Left cardiac atrium (tissue), 4 donors: ENCODE data around the gene RASEF. TPM values are rescaled to one million over a fixed set of nuclear protein-coding genes. Genes with fewer than 3 reads are reported as not detected.

Source experiments
- ATAC-seq, 2 donors: fragments of 200-7000 bp; cut with Tn5 transposase; one replicate each; pipeline ENCODE4 v1.9.1; 2020; ENCODE audit warnings: mild to moderate bottlenecking in 2 of 2, moderate library complexity in 2 of 2
- DNase-seq: peaks from one replicate; pipeline ENCODE4 v3.0.0-alpha.2; 2020
- intact Hi-C, 2 donors: fragments of 100-400 bp; cut with DNase I; formaldehyde crosslinking; loops; one replicate each; pipeline versions ENCODE4 v1.14.1 to v1.15.1; 2022 to 2023
- total RNA-seq, 2 donors: library from RNA; stranded (reverse); fragmentation: NEBNext Ultra II Directional; extraction: Animal tissue kit (Norgen Biotek cat#: 25700); gene quantifications; one replicate each; pipeline ENCODE4 v1.2.1, GENCODE V29; 2021
- donor health status: DM: no; HTN: yes; CAD: no.
- donor health status: DM: no; HTN: yes; CAD: no; lungs with severe emphysema.
- donor health status: DM: yes; HTN: yes; CAD: no.
- donor health status: Dilated cardiomyopathy.

The RASEF gene
- total RNA-seq, 2 donors from 2014 or later, result 0.05 to 0.24 TPM

DNA sequence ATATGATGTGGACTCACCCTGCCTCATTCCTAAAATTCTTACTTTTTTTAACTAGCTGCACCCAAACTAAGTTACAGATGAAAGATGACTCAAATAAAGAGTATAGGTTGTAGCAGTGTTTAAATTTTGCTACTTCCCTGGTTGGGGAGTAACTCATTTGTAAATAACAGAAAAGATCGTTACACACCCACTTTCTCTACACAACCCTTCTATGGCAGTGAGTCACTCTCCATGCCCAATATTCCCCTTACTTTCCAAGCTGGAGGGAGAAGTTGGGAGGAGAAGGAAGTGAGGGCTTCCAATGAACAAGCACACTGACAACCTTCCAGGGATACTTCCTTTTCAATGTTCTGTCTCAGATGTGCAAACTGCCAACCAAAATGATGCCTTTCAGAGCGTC, 1.9 kb downstream of the RASEF start:
- DNase-seq, result no peak
- no peak for ATAC-seq
- intact Hi-C loops, result no loop called here

DNA sequence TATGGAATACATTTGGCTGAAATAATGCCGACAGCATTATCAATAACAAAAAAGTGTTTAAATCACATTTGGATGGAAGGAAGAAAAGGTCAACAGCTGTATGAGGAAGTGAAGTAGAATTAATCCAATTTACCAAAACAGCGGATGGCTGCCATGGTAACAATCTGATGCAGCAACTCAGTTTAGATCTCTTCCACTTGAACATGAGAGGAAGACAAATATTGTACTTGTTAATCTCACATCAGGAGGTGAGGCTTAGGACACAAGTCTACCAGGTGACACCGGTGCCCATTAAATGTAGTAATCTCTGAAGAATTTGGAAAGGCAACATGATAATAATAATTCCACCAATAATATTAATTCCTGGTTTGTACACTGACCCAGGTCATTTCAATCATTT, 2.4 kb downstream of the RASEF start:
- DNase-seq (no peak), ATAC-seq (no peak)
- intact Hi-C loops, result no loop called here

DNA sequence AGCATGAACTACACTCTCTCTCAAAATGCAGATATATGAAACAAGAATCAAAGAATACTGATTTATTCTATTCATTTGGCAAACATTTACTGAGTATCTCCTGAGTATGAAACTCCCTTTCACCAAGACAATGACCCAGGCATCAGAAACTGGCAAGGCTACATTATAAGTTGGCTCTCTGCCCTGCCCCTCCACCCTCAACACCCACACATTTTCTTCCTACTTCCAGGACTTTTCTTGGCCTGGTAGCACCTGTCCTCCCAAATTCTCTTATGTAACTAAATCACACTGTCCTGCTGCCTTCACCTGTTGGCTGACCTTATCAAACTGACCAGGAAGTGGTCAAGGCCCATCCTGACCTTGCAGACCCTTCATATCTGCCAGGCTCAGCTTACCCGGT, 3.5 kb downstream of the RASEF start:
- no peak for DNase-seq
- intact Hi-C loops, result no loop called here
- no peak for ATAC-seq

DNA sequence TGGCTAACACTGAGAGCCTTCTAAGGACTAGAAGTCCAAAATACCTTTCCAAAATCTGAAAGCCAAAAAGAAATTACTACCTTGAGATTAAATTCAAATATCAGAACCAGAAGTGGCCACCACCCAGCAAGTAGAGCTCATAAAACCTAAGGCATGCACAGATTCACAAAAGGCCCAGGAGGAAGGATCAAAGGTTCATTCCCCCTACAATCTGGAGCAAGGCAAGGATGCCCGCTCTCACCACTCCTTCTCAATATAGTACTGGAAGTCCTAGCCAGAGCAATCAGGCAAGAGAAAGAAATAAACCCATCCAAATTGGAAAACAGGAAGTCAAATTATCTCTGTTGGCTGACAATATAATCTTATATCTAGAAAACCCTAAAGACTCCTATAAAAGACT, 6.0 kb downstream of the RASEF start:
- no peak for DNase-seq
- ATAC-seq, result no peak
- intact Hi-C loops, result no loop called here

DNA sequence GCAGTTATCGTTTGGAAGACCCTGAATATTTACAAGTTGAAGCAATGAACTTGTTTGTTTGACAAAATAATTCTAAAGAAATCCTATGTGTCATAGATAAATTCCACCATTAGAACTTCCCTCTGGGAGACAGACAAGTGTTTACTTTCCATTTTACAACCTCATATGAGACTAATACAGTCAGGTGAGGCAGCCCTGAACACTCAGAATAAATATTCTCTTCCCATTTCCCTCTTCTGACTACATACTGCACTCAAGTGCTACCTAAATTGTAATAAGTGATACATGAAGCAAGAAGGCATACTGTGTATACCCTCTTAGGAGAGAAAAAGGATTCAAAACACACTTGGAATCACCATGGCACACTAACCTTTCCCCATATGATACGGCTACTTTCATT, 6.8 kb downstream of the RASEF start:
- ATAC-seq, result no peak

DNA sequence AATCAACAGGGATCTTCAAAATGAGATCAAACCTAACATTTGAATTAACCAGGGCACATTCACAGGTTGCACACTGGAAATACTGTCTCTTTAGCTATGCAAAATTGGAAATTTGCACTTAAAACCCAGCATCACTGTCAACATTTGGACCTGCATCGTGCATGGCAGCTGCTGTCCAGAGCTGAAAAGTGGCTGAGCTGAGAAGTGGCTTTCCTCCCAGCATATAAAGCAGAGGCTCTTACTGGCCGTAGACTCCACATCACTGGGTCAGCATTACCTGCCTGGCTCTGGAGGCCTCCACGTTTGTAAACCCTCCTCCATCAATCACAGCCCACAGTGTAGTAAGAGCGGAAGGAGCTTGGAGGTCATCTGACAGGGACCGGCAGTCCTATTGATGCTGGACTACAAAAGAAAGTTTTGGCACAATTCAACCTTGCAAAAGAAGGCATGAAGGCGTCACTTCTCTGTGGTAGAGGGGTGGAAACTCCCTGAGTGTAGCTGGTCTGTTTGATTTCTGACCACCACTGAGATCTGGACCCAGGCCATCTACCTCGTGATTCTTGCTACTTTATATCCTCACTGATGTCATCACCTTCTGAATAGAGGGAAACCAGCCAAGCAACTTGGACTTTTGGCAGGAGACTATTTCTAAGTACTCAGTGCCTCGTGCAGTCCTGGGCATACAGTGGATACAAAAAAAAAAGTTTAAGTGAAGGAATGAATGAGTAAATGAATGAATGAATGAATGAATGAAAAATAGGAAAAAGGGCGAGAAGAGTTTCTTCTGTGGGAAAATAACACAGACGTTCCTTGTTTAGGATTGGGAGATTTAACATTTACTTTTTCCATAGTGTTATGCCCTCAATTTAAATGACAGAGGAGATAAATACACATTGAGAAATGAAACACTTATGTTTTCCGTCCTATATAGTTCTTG, 14.8 kb downstream of the RASEF start:
- no peak for DNase-seq
- ATAC-seq, result peak in 1 of 2 donors; percentile 60
- intact Hi-C loops, result no loop called here

More for the DNA sequence above, 6.8 kb downstream of the RASEF start:
- DNase-seq, result no peak
- intact Hi-C loops, result no loop called here

DNA sequence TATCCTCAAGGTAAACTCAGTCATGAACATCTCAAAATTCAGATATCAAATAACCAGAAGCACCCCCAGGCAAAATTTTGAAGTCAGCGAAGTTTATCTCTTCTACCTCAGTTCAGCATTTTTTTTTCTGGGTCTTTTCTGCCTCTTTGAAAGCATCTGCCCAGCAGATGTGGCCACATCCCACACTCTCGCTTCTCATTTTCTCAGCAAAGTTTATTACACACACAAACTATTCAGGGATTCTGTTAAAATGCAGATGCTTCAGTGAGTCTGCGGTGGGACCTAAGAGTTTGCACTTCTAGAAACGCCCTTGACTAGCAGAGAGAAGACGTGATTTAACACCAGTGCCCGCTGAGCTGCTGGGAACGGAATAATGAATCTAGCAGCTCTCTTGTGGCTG, 19.3 kb downstream of the RASEF start:
- ATAC-seq (no peak), DNase-seq (no peak)
- intact Hi-C loops, result no loop called here

DNA sequence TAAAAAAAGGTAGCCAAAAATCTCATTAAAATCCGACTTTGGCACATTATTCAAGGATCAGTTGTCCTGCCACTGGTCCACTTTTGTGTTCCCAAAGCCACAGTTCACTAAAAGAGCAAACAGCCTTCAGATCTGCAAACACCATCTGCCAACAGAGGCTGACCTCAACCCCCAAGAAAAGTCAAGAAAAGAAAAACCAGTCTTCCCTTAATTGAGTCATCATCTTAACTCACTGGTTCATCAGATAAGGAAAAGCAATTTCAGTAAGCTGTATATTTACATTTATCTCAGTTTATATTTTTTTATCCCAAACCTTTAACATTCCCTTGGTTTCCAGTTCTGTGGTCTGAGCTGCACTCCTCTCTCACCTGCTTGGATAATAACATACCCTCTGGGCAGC, 21.2 kb downstream of the RASEF start:
- DNase-seq, result no peak
- no peak for ATAC-seq
- intact Hi-C loops, result no loop called here

DNA sequence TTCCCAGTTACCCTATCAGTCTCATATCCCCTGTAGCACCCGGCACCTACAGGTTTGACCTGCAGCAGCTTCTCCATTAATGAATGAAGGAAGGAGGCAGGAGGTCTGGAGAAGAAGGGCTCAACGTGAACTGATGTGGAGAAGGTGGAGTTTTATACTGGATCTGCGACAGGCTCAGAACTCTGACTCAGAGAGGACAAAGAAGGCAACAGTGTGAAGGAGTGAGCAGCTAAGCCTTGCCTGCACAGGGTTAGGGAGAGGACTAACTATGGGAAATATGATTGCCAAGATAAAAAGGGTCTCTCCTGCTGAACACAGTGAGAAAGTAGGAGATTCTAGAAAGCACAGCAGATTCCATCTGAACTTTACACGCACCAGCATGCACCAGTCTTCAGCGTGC, 23.6 kb downstream of the RASEF start:
- DNase-seq (no peak), ATAC-seq (no peak)
- intact Hi-C loops, result no loop called here

DNA sequence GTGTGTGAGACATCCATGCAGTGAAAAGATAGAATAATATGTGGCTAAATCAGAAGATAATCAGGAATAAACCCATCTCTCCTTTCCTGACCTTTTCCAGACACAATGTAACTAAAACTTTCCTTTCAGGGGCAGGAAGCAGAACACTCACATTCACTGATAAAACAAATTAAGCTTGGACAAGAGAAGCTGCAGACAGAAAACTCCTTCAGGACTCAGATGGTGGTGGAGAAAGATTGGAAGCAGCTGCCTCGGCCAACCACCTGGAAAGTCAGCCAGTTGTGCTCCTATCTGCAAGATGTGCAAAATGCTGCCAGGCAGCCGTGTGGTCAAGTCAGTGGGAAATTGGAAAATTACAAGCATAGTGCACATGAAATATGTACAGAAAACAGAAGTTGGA, 26.9 kb downstream of the RASEF start:
- intact Hi-C loops, result no loop called here
- ATAC-seq (no peak), DNase-seq (no peak)

DNA sequence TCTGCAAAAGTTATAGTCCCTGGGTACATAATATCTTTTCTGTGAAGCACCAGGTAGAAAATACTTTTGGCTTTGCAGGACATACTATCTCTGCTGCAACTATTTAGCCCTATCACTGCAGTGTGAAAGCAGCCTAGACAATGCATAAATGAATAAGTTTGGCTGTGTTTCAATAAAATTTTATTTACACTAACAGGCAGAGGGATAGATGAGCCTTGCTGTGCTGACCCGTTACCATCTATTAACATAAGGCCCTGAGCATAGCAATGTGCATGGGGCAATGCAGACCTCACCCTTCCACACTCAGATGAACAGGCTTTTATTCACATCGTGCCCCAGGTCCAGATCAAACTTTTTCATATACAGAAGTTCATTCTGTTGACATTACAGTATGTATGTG, 27.8 kb downstream of the RASEF start:
- DNase-seq (no peak), ATAC-seq (no peak)
- intact Hi-C loops, result no loop called here

DNA sequence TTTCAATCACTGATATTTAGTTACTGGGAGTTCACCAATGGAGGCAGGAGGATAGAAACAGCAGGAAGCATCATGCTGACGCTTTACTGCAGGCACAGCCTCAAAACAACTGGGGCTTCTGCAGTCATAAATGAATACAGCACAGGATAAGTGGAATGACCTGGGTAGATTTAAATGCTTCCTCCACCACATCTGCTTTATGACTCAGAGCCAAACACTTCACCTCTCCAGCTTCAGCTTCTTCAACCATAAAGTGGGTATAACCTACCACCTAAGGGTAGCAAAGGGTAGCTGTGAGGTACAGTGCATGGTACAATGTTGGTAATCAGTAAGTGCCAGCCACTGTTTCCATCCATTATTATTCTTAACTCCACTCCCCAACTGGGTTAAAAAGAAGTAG, 28.4 kb downstream of the RASEF start:
- intact Hi-C loops, result no loop called here
- no peak for ATAC-seq
- DNase-seq, result no peak

DNA sequence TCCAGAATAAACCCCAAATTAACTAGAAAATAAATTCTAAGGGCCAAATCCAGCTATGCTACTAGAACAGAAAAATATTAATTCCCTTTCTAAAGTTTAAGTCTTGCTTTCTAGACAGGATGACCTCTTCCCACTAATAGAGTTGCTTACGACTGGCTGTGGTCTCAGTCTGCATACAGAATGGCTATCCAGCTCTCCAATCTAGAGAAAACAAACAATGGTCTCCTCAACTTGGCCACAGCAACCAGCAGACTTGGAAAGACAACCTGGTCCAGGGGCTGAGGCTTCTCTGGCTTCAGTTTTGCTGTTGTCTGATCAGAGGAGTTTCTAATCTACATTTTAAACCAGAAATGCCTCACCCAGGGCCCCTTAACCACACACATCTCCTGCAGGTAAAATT, 28.9 kb downstream of the RASEF start:
- ATAC-seq (no peak), DNase-seq (no peak)

DNA sequence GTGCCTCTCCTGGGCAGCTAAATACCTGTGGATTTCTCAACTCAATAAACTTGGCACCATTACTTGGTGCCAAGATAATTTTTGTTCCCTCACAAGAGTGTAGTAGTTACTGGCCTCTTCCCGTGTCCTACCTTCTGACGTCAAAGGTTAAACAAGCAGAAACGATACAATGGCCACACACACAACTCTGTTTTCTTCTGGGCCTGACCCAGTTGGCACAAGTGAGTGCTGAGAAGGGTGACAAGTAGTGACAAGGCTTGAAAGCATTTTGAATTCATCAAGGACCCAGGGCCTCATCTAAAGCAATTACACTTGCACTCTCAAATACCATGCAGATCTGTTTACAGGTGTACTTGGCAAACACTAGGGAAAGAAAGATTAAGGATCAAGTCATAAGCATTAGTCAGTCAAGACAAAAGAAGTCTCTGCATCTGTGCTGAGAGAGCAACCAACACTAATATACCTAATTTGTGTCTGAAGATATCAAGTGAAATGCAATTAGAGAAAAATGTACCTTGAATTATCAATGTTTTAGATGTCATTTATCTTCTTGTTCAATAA, 30.8 kb downstream of the RASEF start:
- intact Hi-C loops, result no loop called here
- DNase-seq (no peak), ATAC-seq (no peak)

More for the DNA sequence above, 28.9 kb downstream of the RASEF start:
- intact Hi-C loops, result no loop called here

DNA sequence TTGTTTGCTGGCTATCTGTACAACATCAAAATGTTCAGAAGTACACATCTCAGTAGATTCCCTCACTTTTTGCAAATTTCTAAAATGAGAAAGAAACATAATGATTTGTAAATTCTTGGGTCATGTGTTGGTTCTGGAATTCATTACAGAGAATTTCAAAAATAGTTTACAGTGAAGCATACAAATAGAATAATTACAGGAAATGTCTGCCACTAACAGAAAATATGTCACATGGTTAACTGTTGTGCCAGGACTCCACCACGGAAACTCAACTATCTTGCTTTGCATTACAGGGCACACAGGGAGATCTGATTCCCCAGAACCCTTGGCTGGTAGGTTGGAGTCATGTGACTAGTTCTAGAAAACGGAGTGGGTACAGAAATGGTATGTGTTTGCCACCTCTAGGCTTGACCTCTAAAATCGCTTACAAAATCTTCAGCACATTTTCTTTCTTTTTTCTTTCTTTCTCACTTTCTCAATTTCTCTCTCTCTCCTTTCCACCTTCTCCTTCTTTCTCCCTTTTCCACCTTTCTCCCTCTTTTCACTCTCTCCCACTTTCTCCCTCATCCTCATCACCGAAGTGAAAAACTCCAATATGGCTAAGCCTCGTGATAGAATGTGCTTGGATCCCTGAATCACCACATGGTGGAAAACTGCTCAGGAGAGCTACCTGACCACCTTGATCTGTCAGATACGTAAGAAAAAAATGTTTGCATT, 32.4 kb downstream of the RASEF start:
- ATAC-seq (no peak), DNase-seq (no peak)
- intact Hi-C loops, result no loop called here

DNA sequence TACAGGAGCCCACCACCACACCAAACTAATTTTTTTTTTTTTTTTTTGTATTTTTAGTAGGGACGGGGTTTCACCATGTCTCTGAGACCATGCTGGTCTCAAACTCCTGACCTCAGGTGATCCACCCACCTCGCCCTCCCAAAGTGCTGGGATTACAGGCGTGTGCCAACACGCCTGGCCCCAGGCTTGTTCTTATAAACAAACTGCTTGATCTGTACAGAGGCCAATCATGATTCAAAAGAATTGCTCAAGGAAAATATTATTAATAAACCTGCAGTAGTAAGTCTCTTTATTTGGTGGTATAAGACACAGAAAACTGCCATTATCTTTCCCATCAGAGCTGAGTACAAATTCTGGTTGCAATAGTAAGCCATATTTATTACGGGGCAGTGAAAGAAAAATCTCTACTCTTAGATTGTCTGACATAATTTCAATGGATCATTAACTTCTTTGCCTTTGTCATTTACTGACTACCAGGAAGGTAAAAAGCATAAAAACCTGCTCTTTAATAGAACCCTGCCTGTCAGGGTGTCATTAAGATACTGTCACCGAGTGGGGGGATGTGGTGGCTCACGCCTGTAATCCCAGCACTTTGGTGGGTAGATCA, 33.3 kb downstream of the RASEF start:
- intact Hi-C loops, result no loop called here
- DNase-seq (no peak), ATAC-seq (no peak)

DNA sequence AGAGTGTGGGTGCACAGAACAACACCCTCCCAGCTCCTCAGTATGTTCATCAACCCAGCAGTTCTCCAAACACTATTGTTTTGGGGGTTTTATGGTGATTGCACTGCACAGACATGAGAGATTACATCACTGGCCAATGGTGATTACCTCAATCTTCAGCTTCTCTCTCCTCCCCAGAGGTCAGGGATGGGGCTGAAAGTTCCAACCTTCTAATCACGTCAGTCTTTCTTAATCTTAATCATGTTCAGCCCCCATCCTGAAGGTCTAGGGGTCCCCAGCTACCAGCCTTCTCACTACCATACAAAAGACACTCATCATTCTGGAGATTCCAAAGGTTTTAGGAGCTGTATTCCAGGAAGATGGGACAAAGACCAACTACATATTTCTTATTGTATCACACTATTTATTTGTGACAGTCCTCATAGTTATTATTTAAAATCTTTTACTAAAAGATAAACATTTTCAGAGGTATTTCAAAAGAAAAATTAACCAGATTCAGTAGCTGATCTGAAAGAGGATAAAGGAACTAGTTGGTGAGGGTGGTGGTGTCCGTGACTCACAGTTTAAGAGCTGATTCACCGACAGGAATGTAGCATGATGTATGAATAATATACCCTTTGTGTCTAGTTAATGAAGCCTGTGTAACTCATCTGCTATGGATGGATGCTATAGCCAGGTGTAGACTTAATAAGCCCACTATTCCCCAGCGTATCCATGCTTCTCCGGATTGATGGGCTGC, 35.6 kb downstream of the RASEF start:
- intact Hi-C loops, result no loop called here

DNA sequence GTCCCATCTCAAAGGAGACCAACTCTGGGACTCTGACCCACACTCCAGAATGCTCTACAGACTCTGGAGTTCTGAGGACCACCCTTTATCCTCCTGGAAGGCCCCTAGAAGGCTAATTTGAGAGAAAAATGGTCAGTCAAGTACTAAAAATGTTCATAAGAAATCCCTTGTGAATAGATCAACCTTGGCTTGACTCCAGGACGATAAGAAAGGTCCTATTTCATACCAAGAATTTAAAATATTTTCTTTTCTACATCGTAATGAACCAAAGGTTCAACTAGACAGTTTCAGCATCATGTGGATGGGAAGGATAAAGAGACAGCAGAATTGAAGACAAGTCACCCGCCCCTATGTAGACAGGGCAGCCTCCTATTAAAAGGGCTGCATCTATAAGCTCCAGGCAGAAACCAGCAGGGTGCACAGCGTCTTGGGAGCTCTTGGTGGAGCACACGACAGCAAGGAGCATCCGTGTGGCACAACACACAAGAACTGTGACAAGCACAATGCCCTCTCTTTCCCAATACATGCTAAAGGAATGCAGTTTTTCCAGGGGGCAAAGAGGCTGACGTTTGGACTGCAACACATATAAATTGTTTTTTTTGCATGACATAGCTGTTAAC, 38.3 kb downstream of the RASEF start:
- DNase-seq, result no peak
- ATAC-seq, result peak in 1 of 2 donors; percentile 19
- intact Hi-C loops, result no loop called here

More for the DNA sequence above, 35.6 kb downstream of the RASEF start:
- DNase-seq (no peak), ATAC-seq (no peak)

DNA sequence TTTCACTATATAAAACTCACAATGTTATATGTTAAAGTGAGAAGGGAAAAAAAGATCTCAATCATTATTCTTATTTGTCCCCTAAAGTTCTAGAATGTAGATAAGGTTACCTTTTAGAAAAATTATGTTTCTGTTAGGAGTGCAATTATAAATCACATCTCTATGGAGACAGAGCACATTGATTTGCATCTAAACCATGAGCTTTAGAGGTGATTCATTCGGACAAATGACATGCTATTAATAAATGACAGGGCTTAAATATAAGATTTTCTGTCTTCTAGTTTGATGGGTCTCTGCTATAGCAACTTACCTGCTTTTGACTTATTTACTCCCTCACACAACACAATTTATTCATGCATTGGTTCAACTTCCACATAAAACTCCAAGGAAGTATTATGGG, 39.8 kb downstream of the RASEF start:
- intact Hi-C loops, result no loop called here
- DNase-seq (no peak), ATAC-seq (no peak)
